G401 (cell line): ENCODE data around the gene CXCL17. TPM values are rescaled to one million over a fixed set of nuclear protein-coding genes. Genes with fewer than 3 reads are reported as not detected.
A peak's percentile ranks its signal among the peaks of the same experiment; 100 is the strongest.
"Not testable (repeated sequence)": the region's sequence is repeated elsewhere in the genome, so short reads cannot be mapped to it uniquely, and the experiment has no call there.

Experiments used
- DNase-seq: peaks from one replicate; pipeline ENCODE4 v3.0.0-alpha.2; 2015; ENCODE audit warnings: low spot score
- in situ Hi-C: cut with HindIII; loops from 2 replicates; pipeline ENCODE4 v1.10.0; 2016; ENCODE audit warnings: low sequenced_read_pairs, mixed read lengths
- total RNA-seq: library from RNA; depleted of rRNA; stranded (reverse); fragments of >200 nt; shearing (Covaris generic); gene quantifications from 2 replicates; pipeline ENCODE4 v1.2.3, GENCODE V29; 2014; rRNA removed

Gene CXCL17, protein sequence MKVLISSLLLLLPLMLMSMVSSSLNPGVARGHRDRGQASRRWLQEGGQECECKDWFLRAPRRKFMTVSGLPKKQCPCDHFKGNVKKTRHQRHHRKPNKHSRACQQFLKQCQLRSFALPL
- total RNA-seq, result not detected in 2 replicates

DNA sequence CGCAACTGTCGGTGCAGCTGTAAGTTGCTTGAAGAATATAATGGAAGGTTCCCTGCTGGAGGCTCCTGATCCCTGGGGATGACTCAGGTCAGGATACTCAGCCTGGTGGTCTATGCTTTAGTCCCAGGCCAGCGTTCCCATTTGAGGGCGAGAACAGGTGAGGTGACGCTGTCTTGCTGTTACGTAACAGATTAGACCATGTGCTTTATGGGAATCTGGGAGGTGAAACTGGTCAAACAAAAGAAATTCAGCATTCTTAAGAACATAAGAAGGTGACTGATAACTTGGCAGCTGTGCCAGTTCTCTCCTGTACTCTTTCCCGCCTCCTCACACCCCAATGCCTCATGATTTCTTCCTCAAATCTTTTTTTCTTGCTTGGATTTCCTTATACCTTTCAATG is at the start of gene CXCL17:
Gene CXCL17, minus strand, starts transcription at position 114 of the 400 bp plus-strand sequence. CDS start 114 bp downstream, outside the sequence.
- no peak for DNase-seq
- in situ Hi-C loops, result loop anchor here (25.0 kb wide), 1 partner anchor 144 kb away; the partner anchor contains the start of gene CEACAM8

DNA sequence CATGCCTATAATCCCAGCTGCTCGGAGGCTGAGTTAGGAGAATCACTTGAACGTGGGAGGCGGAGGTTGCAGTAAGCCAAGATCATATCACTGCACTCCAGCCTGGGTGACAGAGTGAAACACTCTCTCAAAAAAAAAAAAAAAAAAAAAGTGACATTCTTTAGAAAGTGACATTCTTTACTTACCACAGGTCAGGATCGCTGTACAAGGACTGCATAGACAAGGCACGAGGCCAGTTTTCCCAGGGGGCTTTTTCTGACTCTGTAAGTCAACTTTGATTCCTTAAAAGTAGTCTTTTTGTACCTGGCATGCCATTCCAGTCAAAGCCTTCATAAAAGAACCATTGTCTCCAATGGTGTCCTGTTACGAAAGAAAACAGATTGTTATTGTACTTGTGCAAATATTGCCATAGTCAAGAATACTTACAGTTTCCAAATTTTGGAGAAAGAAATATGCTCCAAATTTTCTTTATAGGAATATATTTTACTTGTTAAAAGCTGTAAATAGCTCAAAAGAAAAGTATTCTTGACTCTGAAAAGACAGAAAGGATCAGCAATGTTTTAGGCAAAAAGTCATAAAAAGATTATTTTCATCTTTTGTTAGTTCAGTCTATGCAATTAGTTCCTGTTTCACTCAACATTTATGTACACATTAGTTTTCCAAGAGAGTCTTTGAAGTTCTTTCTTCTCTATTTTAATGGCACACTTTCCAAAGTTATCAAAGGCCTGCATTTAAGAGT is 46.2 kb upstream of the CXCL17 start:
- in situ Hi-C loops, result no loop called here
- no peak for DNase-seq

DNA sequence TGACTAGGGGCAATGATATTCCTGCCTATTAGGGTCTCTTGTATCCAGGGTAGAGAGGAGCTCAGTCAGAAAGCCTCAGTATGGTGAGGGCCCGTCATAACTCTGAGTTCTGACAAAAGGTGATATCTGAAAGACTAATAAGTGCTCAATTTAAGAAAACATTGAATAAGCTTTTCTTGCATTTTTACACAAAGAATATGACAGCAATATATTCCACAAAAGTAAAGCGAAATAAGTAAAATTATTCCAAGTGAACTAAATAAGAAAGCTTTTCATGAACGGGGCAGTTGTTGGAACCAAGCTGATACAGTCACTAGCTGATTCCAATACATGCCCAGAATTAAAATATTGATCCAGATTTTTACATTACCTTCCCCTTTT is 45.0 kb upstream of the CXCL17 start:
- no peak for DNase-seq
- in situ Hi-C loops, result no loop called here

DNA sequence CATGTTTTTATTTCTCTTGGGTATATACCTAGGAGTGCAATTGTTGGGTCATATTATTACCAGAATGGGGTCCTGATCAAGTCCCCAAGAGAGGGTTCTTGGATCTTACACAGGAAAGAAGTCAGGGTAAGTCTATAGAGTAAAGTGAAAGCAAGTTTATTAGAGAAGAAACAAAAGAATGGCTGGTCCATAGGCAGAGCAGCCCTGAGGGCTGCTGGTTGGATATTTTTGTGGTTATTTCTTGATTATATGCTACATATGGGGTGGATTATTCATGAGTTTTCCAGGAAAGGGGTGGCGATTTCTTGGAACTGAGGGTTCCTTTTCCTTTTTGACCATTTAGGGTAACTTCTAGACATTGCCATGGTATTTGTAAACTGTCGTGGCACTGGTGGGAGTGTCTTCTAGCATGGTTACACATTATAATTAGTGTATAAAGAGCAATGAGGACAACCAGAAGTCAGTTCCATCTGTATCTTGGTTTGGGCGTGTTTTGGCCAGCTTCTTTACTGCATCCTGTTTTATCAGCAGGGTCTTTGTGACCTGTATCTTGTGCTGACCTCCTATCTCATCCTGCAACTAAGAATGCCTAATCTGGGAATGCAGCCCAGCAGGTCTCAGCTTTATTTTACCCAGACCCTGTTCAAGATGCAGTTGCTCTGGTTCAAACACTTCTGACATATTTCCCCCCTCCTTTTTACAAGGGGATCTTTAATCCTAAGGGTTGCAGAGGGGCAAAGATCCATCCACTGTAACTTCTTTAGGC is 44.5 kb upstream of the CXCL17 start:
- DNase-seq, result no peak
- in situ Hi-C loops, result no loop called here

DNA sequence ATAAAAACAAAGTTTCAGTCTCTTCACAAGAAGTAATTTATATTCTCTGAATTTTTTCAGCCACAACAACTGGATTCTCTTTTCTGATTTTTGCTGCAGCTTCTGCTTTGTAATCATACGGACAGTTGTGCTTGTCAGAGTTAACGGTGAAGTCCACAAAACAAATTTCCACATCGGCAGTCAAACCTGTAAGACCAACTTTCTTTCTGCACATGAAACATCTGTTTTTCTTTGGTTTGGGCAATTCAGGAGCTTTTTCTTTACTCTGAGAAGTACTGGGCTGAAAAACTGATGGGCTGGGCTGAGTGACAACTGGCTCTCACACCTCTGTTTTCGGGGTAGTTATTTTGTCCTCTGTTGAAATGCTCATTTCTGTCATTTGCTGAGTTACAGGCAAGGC is 42.3 kb upstream of the CXCL17 start:
- in situ Hi-C loops, DNase-seq: not testable (repeated sequence)

DNA sequence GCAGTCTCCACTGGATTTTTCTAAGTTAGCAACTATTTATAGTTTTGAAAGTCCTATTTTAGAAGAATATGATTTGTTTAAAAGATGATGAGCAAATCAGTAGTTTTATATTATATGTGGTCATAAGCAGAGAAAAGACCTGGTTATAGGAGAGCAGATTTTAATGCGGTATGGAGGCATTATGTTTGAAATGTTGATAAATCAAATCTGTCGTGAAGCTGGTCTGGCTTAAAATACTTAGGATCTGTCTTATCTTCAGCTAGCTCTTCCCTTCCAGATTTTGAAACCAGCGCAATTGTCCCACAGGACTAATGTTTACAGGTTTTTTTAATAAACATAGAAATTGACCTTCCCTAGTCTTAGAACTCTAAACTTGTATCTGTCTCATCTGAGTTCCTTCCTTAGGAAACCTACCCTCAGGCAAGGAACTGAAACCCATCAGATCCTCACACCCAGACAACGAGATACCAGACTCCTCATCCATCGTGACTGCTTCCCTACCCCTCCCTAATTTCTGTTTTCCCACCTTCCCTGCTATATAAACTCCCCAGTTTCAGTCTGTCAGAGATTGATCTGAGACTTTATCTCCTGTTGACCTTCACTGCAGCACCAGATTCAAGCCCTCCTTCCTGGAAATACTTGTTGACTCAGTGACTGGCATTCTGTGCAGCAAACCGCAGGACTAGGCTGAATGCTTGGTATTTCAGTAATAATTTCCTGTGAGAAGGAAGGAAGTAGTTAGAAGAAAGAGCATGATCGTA is 37.8 kb upstream of the CXCL17 start:
- no peak for DNase-seq
- in situ Hi-C loops, result no loop called here

DNA sequence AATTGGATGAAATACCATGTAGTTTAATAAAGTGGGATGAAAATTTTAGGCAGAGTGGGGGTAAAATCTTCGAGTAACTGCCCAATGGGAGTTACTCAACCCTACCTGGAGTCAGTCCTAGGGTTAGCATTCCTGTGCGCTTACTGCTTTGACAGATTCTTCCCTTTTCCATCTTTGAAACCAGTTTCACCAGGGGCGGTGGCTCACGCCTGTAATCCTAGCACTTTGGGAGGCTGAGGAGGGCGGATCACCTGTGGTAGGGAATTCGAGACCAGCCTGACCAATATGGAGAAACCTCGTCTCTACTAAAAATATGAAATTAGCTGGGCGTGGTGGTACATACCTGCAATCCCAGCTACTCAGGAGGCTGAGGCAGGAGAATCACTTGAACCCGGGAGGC is 37.0 kb upstream of the CXCL17 start:
- in situ Hi-C loops, result no loop called here
- no peak for DNase-seq

DNA sequence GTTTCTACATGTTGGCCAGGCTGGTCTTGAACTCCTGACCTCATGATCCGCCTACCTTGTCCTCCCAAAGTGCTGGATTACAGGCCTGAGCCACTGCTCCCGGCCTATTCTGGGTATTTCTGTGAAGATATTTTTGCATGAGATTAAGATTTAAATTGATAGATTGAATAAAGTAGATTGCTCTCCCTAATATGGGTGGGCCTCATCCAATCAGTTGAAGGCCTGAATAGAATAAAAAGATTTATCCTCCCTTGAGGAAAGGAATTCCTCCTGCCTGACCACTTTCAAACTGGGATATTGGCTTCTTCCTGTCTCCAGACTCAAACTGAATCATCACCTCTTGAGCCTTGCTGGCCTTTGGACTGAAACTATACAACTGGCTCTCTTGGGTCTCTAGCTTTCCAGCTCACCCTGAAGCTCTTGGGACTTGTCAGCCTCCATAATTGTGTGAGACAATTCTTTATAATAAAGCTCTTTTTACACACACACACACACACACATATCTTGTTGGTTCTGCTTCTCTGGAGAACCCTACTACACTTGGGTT is 36.1 kb upstream of the CXCL17 start:
- DNase-seq, result no peak
- in situ Hi-C loops, result no loop called here

DNA sequence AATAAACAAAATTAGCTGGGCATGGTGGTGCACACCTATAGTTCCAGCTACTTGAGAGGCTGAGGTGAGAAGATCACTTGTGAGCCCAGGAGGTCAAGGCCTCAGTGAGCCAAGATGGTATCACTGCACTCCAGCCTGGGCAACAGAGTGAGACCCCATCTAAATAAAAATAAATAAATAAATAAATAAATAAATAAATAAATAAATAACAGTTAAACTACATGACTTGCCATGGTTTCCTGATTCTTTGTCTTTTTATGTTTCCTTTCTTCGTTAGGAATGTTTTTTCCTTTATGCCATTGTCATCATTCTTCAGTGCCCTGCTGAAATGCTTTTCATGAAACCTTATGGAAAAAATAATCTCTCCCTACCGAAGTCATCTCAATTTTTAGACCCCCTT is 35.2 kb upstream of the CXCL17 start:
- in situ Hi-C loops, result no loop called here
- no peak for DNase-seq

DNA sequence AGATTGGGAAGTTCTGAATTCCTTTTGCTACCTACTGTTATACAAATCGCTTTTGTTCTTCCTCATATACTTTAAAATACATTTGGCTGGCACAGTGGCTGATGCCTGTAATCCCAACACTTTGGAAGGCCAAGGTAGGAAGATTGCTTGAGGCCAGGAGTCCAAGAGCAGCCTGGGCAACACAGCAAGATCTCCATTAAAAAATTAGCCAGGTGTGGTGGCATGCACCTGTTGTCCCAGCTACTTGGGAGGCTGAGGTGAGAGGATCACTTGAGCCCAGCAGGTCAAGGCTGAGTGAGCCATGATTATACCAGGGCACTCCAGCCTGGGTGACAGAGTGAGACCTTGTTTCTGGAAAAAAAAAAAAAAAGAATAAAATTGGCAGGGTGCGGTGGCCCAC is 34.4 kb upstream of the CXCL17 start:
- DNase-seq, result no peak
- in situ Hi-C loops, result no loop called here

DNA sequence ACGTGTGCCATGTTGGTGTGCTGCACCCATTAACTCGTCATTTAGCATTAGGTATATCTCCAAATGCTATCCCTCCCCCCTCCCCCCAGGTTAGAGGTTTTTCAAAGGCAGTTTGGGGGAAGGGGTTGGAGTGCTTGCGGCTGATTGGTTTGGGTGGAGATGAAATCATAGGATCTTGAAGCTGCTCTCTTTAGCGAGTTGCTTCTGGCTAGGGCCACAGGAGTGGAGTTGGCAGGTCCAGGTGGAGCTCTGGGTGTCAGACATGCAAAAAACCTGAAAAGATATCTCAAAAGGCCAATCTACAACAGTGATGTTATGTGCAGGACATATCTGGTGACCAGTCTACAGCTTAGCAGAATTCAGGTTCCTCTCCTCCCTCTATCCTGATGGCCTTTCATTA is 32.6 kb upstream of the CXCL17 start:
- in situ Hi-C loops, result no loop called here
- no peak for DNase-seq

DNA sequence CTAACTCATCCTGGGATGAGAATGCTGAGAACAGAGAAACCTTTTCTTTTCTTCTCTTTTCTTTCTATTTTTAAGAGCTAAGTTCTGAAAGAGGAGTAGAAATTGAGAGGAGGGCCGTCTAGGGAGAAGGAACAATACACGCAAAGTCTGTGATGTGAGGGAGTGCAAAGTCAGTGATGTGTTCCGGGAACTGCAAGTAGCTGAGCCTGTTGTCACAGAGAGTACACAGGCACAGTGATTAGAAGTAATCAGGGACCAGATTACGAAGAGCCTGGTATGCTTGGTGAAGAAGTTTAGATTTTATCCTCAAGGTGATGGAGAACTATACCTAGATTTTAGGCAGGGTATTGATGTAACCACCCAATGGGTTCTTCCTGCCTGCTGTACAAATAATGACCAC is 32.0 kb upstream of the CXCL17 start:
- in situ Hi-C loops, result no loop called here
- DNase-seq, result no peak

DNA sequence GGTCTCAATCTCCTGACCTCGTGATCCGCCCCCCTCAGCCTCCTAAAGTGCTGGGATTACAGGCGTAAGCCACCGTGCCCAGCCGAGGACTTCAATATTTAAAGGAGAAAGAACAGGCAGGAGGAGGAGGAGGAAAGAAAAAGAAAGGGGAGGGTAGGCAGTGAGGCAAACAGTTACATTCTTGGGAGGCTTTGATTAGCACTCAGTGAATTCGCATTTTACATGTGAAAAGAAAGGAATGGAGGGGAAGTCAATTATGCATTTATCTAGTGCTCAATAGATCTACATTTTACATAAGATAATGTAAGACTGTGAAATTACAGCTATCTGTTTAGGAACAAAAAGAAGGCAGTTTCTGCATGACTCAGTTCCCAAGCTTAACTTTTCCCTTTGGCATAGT is 30.9 kb upstream of the CXCL17 start:
- in situ Hi-C loops, result no loop called here
- no peak for DNase-seq

DNA sequence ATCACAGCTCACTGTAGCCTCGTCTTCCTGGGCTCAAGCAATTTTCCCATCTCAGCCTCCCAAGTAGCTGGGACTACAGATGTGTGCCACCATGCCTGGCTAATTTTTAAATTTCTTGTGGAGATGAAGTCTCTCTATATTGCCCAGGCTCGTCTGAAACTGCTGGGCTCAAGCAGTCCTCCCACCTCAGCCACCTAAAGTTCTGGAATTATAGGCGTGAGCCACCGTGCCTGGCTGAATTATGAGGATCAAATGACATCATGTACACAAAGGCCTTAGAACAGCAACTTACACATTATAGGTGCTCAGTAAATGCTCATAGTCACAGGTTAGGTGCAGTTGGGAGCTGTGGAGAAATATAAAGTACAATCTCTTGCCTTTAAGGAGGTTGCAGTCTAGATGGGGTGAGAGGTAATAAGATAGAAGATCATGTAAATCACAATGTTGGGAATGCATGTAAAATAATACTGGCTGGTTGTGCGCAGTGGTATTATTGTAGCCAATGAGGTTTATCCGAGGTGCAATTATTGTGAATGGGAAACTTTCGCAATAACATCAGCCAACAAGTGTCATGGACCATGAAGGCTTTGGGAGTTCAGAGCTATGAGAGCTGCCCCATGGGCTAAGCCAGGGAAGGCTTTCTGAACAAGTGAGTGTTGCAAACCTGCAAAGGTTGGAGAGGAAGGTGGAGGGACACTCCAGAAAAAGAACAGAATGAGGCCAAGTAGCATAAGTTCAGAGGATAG is 29.8 kb upstream of the CXCL17 start:
- in situ Hi-C loops, result no loop called here
- no peak for DNase-seq

DNA sequence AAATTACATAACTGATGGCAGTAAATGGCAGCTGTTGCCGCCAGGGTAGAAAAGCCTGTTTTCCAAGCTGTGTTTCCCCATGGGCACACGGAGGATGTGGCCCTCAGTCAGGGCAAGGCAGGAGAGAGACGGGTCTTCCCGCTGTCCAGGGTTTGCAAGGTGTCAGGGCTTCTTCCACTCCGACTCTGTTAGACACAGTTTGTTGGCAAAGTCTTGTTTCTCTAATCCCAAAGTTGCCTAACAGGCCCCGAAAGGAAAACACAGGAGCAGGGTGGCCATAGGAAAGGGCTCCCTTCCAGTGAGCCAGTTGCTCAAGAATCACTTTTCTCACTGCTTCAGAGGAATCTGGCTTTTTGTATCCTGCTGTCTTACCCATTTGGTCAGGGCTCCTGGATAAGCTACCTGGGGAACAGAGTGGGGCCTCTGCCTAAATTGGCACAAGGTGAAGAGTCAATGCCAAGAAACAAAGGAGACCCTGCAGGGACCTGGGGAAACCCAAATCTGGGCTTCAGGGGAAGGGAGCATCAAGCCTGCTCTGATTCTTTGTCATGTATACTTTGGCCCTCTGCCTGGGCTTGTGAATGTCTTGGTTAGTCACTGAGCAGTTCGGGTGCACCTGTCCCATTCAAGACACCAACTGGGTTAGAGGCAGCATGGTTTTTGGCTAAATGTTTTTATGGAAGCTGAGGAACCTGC is 29.0 kb upstream of the CXCL17 start:
- in situ Hi-C loops, result no loop called here
- DNase-seq, result peak; percentile 45

DNA sequence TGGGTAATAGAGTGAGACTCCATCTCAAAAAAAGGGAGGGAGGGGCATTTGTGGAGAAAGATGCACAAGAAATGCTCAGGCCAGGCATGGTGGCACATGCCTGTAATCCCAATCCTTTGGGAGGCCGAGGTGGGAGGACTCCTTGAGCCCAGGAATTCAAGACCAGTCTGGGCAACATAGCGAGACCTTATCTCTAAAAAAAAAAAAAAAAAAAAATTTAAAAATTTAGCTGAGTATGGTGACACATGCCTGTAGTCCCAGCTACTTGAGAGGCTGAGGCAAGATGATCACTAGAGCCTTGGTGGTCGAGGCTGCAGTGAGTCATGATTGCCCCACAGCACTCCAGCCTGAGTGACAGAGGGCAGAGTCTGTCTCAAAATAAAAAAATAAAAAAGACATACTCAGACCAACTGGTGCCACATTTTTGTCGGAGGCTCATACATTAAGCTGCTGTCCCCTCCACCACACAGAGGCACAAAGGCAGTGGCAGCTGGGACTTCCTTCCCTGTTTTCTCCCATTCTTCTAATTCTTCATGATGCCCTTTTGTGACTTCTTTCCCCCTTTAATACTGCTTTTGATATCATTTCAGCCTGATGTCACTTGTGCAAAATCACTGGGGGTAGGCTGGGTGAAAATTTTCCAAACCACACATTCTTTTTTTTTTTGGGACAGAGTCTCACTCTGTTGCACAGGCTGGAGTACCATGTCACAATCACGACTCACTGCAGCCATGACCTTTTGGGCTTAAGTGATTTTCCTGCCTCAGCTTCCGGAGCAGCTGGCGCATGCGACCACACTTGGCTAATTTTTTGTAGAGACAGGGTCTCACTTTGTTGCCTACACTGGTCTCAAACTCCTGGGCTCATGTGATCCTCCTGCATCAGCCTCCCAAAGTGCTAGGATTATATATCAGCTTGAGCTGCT is 26.8 kb upstream of the CXCL17 start:
- DNase-seq, result no peak
- in situ Hi-C loops, result no loop called here

DNA sequence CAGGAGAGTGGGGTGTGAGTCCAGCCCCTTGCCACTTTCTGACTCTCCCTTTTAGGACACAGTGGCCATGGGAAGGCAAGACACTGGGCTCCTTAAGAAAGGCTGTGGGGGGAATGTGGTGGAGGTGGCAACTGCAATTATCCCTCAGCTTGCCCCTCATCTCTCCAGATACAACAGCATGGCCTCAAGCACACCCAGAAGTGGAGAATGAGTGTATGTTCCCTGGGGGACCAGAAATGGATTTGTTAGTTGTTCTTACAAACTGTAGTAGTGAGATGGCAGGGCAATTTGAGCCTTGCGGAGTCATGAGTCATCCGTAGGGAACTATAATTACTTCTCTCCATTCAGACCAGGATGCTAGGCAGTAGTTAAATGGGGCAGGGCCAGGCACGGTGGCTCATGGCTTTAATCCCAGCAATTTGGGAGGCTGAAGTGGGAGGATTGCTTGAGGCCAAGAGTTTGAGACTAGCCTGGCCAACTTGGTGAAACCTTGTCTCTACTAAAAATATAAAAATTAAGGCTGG is 25.6 kb upstream of the CXCL17 start:
- in situ Hi-C loops, result no loop called here
- DNase-seq, result no peak
